Activated CD4-positive, alpha-beta T cell treated with anti-CD3 and anti-CD28 coated beads for 1 hour (primary cell): ENCODE data around the gene KIF1A.

ENCODE experiments used
- DNase-seq: peaks from one replicate; pipeline ENCODE4 v3.0.0-alpha.2; 2020

KIF1A gene

DNA sequence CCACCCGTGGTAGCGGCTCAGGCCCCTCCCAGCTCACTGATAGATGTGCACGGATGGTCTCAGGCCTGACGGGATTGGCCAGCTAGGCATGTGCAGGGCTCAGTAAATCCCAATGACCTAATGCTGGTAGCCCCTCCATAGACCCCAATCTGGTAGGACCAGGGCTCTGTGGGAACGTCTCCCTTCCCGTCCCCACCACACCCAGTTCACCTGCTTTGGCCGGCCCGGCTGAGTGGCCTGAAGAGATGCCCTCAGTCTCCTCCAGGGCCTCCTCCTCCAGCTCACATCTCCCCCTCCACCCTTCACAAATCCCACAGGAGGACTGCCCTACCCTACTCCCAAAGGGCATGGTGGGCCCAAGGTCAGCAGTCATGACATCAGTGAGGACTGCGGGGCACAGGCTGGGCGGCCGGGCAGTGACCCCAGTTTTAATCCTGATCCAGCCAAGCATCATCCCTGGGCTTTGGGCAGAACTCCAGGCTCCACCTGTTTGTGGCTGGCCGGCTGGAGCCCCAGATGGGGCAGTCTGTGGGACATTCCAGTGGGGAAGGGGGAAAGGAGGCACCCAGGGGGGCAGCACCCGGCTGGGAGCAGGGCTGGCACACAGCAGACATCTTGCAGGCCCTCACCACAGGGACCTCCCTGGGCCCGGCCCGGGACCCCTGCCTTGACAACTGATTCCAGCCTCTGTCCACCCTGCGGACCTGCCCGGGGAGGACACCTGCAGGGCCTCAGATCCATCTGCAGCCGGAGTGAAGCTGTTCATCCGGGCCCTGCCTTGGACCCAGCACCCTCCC is 2.3 kb downstream of the KIF1A start:
- no peak for DNase-seq

DNA sequence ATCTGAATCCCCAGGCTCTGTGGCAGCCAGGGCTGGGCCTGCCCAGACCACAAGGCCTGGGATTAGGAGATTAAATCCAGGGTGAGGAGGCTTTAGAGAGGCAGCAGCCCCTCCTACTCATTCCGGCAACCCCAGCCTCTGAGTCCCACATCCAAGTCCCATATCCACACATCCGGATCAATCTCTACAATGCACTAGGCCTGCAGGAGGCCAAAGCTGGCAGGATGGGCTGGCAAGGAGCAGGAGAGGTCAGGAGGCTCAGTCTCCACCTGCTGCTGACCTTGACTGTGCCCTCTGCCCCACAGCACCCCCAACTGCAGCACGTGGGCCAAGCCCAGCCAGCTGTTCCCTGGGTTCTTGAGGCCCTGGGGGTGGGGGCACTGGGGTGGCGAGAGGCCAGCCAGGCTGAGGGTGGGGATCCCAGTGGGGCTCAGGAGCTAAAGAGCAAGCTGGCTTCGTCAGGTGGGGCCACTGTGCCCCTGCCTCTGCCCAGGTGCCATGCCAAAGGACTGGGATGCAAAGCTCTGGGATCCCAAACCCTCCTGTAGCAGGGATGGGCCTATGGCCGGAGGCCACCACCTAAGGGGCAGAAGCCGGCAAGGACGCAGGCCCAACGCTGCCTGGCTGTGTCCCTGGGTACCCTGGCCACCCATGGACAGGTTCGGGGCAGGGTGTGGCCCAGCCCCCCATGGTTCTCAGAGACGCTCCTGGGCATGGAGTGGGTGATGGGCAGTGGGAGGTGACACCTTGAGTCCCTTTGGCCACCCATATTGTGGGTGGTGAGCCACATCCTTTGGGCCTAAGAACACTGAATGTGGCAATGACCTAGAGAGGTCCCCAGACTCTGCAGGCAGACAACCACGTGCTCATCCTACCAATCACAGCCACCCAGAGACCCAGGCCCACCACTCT is 3.2 kb downstream of the KIF1A start:
- no peak for DNase-seq

DNA sequence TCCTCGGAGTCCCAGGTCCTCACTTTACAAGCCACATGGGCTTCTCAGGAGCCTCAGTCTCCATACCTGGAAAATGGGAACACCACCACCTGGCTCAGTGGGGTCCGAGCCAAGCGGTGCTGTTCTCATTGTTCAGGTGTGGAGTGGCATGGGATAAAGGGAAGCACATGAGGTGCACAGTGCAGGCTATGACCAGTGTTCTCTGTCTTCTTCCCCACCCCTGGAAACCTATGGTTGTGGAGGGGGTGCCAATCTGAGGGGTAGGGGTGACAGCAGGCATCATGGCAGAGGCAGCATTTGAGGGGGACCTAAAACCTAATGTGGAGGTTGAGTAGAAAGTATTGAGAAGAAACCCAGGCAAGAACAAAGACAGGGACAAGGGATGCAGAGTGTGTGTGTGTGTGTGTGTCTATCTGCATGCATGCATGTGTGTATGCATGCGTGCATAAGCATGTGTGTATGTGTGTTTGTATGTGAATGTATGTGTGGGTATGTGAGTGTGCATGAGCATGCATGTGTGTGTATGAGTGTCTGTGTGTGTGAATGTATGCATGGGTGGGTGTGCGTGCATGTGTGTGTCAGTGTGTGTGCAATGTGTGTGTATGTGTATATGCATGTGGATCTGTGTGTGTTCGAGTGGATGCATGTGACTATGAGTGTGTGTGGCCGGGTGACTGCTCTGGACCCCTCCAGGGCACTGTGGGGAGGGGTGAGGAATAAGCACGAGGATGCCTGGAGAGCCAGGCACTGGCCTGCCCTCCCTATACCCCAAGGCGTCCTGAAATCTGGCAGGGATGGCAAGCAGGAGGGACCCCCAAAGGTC is 4.0 kb downstream of the KIF1A start:
- no peak for DNase-seq

GRCh38 chr2:240814946-240815760 is 4.9 kb downstream of the KIF1A start:
- DNase-seq: no peak

- DNase-seq: no peak
Measured at GRCh38 chr2:240814280-240814679, 5.7 kb downstream of the KIF1A start.

GRCh38 chr2:240813231-240813921 is 6.6 kb downstream of the KIF1A start:
- DNase-seq: no peak

DNA sequence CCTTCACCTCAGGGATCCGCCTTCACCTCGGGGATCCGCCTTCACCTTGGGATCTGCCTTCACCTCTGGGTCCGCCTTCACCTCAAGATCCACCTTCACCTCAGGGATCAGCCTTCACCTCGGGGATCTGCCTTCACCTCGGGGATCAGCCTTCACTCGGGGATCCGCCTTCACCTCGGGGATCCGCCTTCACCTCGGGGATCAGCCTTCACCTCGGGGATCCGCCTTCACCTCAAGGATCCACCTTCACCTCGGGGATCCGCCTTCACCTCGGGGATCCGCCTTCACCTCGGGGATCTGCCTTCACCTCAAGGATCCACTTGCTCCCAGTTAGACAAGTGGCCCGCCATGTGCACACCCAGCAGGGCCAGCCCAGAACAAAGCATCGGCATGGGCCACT is 7.3 kb downstream of the KIF1A start:
- DNase-seq: no peak

GRCh38 chr2:240812301-240812680 is 7.7 kb downstream of the KIF1A start:
- no peak for DNase-seq

DNA sequence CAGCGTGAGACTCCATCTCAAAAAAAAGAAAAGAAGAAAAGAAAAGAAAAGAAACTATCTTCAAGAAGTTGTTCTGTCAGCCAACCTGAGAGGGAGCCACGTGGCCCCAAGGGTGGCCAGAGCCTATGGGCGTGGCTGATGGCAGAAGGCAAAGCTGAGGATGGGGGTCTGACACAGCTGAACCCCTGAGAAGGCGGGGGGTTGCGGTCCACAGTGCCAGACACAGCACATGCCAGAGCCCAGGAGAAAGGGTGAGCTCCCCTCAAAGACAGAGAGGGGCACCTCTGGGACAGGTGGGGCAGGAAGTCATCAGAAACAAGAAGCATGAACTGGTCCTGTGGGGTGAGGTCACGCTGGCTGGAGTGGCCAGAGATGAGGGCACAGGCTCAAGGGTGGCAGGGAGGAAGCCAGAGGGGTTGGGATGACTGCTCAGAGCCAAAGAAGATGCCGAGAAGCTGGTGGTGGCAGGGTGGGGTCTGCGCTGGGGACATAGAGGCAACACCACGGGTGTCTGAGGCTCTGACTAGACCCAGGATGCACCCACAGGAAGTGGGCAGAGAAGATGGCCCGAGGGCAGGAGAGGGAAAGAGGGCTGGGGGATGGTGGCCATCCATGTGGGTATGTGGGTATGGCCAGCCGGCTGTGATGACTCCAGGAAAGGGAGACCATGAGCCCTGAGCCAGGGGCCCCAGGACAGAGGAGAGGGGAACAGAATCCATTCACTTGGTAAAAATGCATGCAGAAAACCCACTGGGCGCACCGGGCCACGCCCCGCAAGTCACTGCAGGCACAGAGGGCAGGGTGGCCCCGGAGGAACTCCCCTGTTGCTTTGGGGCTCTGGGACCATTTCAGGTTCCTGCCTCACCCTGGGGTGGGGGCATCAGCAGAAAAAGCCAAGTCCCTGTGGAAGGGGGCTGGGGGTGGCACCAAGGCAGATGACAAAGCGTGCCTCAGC is 8.4 kb downstream of the KIF1A start:
- no peak for DNase-seq

DNA sequence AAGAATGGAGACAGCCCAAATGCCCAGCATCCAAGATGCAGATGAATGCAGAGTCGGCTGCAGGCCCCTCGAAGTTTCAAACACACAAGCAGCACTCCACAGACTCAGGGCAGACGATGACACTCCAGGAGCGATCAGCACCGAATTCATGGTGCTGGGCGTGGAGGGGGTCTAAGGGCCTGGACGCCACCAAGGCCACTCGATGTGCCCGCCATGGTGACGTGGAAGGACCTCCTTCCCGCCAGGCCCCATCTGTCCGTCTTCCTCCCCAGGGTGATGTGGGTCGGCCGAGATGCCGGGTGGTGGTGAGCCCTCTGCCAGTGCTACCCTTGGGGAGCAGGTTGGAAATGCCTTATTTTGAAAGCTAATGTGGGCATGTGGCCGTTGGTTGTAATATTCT is 9.4 kb downstream of the KIF1A start:
- no peak for DNase-seq

GRCh38 chr2:240810199-240810598 is 9.8 kb downstream of the KIF1A start:
- no peak for DNase-seq

DNA sequence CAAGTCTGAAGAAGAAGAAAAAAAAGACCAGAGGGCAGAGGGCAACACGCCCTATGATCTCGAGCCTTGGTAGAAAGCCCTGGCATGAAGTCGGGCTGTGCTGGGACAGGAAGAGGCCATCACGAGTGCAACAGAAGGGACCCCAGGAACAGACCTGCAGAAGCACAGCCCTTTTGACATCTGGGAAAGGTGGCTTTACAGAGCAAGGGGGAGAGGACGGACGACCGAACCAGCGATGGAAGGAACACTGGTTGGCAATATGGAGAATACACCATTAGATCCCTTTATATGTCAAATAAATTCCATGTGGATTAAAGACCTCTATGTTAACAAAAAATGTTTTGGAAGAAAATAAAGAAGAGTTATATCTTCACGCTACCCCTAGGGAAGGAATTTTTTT is 10.7 kb downstream of the KIF1A start:
- no peak for DNase-seq

GRCh38 chr2:240806459-240806858 is 13.6 kb downstream of the KIF1A start:
- no peak for DNase-seq

DNA sequence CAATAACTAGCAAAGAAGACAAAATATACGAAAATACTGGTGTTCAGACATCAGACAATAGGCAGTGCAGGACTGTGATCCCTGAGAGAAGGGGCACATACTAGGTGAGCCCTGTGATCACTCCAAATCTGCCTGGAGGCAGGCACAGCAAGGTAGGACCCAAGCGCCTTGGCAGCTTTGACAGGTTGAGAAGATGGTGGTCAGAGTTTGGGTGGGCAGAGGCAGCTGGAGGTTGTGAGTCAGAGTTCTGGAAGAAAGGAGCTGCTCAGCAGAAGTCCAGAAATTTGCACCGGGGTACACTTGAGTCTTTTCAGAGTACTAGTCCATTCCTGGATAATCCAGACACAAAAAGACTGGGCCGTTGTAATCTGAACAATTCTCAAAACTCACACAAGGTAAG is 14.0 kb downstream of the KIF1A start:
- DNase-seq: no peak

GRCh38 chr2:240803191-240803590 is 16.8 kb downstream of the KIF1A start:
- no peak for DNase-seq

- no peak for DNase-seq
Measured at GRCh38 chr2:240799033-240799820, 20.8 kb downstream of the KIF1A start.

- no peak for DNase-seq
Measured at GRCh38 chr2:240798327-240798905, 21.6 kb downstream of the KIF1A start.

DNA sequence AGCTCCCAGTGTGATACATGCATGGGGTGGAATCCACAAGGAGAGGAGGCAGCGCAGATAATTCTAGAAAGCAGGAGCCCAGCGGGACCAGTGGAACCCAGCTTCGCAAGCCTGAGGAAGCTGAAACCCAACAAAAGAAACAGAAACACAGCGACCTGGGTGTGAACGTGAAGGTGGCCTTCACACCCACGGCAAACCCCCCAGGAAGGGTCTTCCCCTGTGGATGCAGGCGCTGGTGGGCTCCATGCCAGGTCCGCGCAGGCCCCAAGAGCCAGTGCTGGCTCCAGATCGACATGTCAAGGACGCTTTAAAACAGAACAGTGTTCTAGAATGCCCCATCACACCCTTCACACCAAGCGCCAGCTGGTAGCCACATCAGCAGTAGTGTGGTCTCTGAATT is 22.1 kb downstream of the KIF1A start:
- DNase-seq: no peak

DNA sequence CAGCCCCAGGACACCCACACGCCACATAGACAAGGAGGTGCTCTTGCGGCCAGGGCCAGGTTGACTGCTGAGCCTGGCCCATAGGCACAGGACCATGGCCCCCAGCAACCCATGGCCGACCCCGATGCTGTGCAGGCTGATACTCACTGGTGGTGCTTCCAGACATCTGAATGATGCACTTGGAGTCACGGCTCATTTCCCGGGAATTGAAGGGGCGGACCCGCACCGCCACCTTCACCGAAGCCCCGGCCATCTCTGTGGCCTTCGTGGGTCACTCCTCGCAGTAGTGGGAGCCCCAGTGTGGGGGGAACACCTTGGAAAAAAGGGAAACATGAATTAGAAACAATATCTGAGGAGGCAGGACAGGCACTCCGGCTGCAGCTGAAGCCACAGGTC is 22.5 kb downstream of the KIF1A start:
- DNase-seq: no peak
